GM20431 (cell line): ENCODE data around the gene LCORL.
"Not testable (repeated sequence)": the region's sequence is repeated elsewhere in the genome, so short reads cannot be mapped to it uniquely, and the experiment has no call there.

Experiments used
- in situ Hi-C: fragments of 300-500 bp; cut with MseI, MboI; formaldehyde crosslinking; loops from one replicate; pipeline ENCODE4 v1.15.0; 2020; ENCODE audit warnings: low sequenced_read_pairs; ENCODE audit not compliant: unreplicated experiment

LCORL gene

GRCh38 chr4:18020671-18021469 lies 685 bp downstream of the LCORL start:
- in situ Hi-C loops, result no loop called here

GRCh38 chr4:18020145-18020670 lies 1.3 kb downstream of the LCORL start:
- in situ Hi-C loops, result no loop called here

- in situ Hi-C loops, result no loop called here
Measured at GRCh38 chr4:18014269-18014668, 7.3 kb downstream of the LCORL start.

DNA sequence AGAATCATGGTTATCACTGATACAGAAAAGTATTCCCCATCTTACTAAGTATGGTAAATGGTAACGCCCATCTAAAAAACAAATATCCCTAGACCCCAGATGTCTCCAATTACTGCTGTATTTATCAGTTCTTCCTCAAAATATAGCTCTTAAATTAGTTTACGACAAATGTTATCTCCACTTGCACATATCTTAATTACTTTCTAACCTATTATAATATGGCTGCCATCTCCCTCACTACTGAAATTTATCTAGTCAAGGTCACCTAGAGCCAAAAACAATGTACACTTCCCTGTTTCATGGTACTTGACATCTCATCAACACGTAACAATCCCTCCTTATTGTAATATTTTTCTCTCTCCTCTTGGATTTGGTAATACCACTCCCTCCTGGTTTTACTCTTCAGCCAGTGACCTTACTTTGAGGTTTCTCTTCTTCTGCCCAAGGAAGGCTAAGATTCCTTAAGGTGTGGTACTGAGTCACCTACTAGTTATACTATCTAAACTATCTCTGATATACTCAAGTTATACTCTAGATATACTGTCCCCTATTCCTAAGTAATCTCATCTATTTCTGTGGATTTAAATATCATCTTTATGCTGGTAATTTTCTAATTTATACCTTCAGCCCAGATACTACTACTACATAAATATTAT lies 8.6 kb downstream of the LCORL start:
- in situ Hi-C loops, result no loop called here

GRCh38 chr4:18012134-18012806 lies 9.3 kb downstream of the LCORL start:
- in situ Hi-C loops, result no loop called here

GRCh38 chr4:18007625-18008024 lies 13.9 kb downstream of the LCORL start:
- in situ Hi-C loops, result no loop called here

DNA sequence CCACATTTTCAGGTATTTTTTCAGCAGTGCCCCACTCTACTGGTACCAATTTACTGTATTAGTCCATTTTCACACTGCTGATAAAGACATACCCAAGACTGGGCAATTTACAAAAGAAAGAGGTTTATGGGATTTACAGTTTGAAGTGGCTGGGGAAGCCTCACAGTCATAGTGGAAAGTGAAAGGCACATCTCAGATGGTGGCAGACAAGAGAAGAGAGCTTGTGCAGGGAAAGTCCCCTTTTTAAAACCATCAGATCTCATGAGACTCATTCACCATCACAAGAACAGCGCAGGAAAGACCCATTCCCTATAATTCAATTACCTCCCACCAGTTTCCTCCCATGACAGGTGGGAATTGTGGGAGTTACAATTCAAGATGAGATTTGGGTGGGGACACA lies 15.1 kb downstream of the LCORL start:
- in situ Hi-C loops, result not testable (repeated sequence)

GRCh38 chr4:17997129-17997528 lies 24.4 kb downstream of the LCORL start:
- in situ Hi-C loops, result no loop called here

DNA sequence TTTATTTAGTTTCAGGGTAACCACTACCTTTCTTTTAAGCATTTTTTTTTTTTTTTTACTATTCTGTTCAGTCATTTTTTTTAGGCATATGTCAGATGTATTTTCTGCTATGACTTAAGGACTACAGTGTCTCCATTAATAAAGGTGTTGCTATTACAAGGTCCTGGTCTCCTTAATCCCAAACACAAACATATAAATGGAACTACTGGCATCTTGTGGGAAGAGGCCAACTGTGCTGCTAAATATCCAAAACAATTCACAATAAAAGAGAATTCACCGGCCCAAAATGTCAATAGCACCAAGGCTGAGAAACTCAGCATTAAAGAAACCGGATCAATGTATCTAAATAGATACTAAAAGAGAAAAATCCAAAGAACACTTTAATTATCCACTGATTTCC lies 26.4 kb downstream of the LCORL start:
- in situ Hi-C loops, result no loop called here

DNA sequence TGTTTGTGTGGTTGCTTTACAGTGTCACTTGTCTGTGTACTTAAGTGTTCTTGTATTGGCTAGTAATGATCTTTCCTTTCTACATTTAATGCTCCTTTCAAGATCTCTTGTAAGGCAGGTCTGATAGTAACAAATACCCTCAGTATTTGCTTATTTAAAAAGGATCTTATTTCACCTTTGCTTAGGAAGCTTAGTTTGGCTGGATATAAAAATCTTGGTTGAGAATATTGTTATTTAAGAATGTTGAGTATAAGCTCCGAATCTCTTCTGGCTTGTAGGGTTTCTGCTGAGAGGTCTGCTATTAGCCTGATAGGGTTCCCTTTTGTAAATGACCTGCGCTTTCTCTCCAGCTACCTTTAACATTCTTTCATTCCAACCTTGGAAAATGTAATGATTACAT lies 35.7 kb downstream of the LCORL start:
- in situ Hi-C loops, result no loop called here

- in situ Hi-C loops, result no loop called here
Measured at GRCh38 chr4:17981063-17981462, 40.5 kb downstream of the LCORL start.

DNA sequence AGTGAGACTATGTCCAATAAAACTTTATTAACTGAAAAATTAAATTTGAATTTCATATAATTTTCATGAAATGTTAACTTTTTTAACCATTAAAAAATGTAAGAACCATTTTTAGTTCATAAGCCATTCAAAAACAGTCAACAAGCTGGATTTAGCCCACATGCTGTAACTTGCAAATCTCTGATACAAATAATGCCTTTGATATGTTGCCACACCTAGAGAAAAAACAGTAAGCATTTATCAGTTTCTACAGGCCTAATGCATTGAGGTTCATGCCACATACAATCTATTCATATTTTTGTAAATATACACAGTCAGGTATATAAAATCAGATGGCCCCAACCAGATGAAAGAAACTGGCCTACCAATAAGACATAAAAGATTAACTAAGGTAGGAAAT lies 52.8 kb downstream of the LCORL start:
- in situ Hi-C loops, result no loop called here

DNA sequence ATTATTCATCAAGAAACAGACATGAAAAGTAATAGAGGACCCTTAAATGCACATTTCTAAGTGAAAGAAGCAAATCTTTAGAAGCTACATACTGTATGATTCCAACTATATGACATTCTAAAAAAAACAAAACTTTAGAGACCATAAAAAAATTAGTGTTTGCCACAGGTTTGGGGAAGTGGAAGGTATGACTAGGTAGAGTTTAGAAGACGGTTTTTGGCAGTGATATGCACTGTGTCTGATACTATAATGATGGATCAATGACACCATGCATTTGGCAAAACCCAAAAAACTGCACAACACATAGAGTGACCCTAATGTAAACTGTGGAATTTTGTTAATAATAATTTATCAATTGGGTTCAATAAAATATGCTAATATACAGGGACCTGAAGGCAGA lies 54.5 kb downstream of the LCORL start:
- in situ Hi-C loops, result no loop called here

DNA sequence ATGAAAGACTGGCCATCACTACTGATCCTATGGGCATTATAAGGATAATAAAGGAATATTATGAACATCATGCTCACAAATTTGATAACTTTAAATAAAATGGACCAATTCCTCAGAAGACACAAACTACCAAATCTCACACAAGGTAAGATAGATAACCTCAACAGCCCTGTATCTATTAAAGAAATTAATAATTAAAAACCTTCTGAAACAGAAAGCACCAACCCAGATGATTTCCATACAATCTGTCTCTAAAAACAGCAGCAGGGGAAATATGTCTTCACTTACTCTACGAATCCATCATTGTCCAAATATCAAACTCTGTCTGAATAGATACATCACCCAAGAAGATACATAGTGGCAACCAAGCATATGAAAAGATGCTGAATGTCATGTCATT lies 55.2 kb downstream of the LCORL start:
- in situ Hi-C loops, result no loop called here

DNA sequence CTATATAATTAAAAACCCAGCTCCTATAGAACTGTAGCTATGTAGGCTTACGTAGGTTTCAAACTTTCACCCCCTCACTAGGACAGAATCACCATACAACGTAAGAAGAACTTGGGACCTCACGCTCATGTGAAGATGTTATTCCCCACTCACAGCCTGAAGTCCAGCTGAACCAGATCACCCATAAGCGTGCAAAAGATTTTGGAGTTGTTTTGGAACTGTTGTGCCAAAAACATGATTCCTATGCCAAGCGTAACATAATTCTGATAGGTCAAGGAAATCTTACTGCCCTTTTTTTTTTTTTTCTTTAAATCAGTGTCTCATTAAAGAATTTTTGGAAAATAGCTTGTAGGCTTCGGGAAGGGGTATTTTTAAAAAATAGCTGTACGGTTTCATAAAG lies 57.0 kb downstream of the LCORL start:
- in situ Hi-C loops, result no loop called here

GRCh38 chr4:17962171-17962570 lies 59.4 kb downstream of the LCORL start:
- in situ Hi-C loops, result no loop called here

- in situ Hi-C loops, result no loop called here
Measured at GRCh38 chr4:17961249-17961648, 60.3 kb downstream of the LCORL start.

DNA sequence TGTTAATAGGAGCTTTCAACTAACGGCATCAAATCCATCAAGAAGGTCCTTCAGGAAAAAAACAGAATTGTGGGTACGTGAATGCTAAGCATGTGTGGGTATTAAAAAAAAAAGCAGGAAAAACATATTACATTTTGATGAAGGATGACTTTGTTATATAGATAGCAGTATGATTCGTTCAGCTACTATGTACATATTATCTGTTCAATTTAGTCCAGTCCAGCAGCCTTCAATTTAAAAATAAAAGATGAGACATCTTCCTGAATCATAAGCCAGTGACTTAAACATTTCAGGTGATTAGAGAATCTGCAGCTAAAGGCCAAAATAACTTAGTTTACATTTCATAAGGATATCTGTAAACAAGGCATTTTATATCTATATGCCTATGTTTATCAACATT lies 63.4 kb downstream of the LCORL start:
- in situ Hi-C loops, result no loop called here

- in situ Hi-C loops, result no loop called here
Measured at GRCh38 chr4:17957688-17958087, 63.9 kb downstream of the LCORL start.

DNA sequence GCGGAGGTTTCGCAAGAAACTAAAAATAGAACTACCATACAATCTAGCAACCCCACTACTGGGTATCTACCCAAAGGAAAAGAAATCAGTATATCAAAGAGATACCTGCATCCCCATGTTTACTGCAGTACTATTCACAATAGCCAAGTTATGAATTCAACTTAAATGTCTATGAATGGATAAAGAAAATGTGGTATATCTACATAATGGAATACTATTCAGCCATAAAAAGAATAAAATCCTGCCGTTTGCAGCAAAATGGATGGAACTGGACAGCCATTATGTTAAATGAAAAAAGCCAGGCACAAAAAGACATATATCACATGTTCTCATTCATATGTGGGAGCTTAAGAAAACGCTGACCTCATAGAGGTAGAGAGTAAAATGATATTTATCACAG lies 65.3 kb downstream of the LCORL start:
- in situ Hi-C loops, result no loop called here

DNA sequence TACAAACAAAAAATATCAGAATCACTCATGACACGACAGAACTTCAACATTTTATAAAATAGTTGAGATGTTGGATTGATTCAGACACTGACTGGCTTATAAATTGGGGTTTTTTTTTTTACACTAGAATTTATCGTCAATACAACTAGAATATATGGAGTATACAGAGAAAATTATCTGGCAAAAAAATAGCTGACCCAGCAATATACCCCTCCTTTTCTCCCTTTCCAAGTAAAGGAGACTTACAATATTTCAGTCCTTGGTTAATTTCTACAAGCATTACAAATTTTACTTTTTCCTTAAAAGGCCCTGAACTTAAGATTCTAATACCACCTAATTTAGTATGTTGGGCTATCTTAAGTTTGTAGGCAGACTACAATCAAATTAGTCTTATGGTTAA lies 76.3 kb downstream of the LCORL start:
- in situ Hi-C loops, result no loop called here
